Measurements from ENCODE around the gene TTC28.
"Not testable (repeated sequence)": the region's sequence is repeated elsewhere in the genome, so short reads cannot be mapped to it uniquely, and the experiment has no call there.

TTC28 gene

DNA sequence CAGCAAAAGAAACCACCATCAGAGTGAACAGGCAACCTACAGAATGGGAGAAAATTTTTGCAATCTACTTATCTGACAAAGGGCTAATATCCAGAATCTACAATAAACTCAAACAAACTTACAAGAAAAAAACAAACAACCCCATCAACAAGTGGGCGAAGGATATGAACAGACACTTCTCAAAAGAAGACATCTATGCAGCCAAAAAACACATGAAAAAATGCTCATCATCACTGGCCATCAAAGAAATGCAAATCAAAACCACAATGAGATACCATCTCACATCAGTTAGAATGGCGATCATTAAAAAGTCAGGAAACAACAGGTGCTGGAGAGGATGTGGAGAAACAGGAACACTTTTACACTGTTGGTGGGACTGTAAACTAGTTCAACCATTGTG lies 188.4 kb downstream of the TTC28 start:
- not testable (repeated sequence) for DNase-seq (ENCODE audit: low read depth, low spot score)

DNA sequence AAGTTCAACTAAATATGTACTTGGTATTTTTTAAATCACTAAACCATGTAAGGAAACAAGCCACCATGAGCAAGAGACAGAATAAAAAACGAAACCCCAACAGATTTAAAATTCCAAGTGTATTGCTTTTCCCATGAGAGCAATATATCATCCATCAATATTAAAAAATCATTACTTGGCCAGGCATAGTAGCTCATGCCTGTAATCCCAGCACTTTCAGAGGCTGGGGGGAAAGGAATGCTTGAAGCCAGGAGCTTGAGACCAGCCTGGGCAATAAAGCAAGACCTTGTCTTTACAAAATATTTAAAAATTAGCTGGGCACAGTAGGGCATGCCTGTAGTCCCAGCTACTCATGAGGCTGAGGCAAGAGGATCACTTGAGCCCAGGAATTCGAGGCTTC lies 190.8 kb downstream of the TTC28 start:
- no peak for DNase-seq (ENCODE audit: low read depth, low spot score)

DNA sequence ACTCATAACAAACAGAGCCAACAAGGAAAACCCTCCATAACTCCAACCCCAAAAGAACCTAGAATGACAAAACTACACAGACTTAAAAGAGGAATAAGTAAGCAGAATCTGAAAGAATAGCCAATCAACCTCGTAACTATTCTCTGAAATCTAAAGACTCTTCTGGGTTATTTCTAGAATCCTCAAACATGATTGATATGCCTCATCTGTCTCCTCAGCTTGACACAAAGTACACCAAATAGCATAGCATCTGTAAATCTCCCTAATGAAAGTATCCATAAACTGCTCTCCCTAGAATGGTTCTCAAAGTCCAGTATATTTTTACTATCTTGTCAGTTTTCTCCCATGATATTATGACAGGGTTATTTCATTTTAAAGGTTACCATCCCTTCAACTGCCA lies 195.0 kb downstream of the TTC28 start:
- DNase-seq (ENCODE audit: low read depth, low spot score) = no peak

DNA sequence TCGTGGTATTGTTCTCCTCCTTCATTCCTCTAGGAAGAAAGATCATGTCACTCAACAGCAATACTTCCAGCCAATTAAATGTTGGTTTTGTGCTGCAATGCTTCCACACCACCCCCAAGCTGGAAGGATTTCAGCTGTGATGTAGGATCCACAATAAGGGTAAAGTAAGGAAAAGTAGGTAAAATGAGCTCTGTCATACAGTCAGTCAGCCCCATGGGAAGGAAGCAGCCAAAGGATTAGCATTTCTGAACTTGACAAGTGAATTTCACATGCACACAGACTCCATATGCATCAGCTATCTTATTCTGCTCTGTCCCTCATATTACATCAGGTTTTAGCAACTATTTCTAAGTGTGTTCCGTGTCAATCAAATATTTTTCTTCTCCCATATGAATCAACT lies 197.9 kb downstream of the TTC28 start:
- DNase-seq (ENCODE audit: low read depth, low spot score) = no peak

DNA sequence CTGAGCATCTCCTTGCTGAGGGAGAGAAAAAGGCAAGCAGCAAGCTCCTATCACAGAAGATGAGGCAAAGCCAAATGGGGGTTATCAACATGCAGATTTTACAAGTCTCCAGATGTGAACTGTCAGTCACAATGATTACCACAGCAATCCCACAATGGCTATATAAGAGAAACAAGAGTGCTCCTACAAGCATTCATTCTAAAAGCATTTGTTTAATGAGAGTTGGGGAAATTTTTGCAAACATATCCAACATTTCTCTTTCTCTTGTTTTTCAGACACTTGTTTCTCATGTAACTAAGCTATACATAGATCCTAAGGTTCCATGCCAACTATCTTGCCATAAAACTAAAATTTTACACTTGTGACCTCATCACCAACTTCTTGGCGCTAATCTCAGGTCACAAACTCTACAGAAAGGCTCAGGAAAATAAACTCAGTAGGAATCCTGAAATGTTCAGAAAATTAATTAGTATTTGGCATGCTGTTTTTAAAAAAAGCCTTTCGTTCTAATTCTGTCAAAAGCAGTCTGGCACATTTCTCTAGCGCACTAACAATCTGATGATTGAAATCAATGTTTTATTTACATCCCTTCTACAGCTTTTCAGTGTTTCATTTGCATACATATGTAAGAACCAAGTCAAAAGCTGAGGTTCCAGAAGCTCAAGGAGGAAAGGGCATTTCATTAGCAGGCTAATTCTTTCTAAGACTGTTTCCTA lies 199.5 kb downstream of the TTC28 start:
- no peak for DNase-seq (ENCODE audit: low read depth, low spot score)

DNA sequence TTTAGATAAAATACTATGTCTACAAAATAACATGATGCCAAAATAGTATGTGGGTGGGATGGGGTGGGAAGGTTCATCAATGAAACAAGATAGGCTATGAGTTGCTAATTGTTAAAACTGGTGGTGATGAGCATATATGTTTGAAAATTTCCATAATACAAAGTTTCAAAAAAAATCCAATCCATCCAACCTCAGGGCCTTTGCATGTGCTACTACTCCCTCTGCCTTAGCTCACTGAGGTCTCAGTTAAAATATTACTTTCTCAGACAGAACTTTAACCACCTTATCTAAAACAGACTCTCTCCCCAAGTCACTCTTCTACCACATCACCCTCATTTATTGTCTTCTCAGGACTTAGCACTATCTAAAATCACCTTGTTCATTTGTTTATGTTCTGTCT lies 201.1 kb downstream of the TTC28 start:
- no peak for DNase-seq (ENCODE audit: low read depth, low spot score)

DNA sequence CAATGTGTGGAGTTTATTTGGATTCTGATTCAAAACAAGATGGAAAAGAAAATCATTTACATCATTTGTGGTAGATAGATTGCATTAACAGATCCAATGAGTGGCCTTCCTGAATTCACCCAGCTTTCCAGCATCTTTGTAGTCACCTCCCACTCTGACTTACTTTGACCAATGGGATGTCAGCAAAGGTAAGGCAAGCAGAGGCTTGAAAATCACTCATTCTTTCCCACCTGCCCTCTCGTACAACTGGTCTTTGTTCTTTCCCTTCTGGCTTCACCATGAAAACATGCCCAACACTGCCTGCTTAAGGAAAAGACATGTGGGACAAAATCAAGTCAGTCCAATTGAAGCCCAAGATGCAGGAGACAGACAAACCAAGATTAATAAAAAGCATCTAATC lies 202.1 kb downstream of the TTC28 start:
- no peak for DNase-seq (ENCODE audit: low read depth, low spot score)

DNA sequence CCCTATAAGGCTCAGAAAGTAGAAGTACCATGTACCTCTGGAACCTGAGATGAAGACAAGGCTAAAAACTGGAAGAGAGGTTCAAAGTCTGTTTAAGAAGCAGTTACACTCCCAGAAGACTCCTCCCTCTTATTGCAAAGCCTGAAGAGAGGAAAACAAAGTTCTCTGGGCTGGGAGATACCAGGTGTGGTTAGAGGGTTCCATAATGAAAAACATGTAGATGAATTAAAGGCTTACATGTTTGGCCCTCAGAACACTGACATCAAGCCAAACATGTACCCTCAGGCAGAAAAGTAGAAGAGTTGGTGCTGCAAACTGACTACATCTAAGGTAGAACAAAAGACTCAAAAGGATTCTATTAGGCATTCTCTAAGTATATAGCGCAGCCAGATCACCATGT lies 205.3 kb downstream of the TTC28 start:
- no peak for DNase-seq (ENCODE audit: low read depth, low spot score)

DNA sequence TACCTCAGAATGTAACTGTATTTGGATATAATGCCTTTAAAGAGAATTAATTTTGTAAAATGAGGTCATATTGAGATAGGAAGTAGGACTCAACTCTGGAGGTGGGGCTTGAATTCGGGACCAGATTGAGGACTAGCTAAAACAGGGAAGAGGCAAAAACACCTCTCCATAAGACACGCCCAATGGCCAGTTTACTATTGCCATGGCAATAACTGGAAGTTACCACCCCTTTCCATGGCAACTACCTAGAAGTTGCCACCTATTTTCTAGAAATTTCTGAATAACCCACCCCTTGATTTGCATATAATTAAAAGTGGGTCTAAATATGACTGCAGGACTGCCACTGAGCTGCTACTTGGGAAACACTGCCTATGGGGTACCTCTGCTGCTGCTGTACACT lies 206.4 kb downstream of the TTC28 start:
- no peak for DNase-seq (ENCODE audit: low read depth, low spot score)

DNA sequence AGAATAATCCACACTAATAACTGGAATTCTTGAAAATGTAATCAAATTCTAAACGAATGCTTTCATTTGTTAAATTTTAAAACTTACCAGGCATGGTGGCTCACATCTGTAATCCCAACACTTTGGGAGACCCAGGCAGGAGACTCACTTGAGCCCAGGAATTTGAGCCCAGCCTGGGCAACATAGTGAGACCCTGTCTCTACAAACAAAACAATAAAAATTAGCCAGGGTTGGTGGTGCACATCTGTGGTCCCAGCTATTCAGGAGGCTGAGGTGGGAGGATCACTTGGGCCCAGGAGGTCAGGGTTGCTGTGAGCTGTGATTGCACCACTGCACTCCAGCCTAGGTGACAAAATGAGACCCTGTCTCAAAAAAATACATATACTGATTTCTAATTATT lies 212.6 kb downstream of the TTC28 start:
- not testable (repeated sequence) for DNase-seq (ENCODE audit: low read depth, low spot score)

DNA sequence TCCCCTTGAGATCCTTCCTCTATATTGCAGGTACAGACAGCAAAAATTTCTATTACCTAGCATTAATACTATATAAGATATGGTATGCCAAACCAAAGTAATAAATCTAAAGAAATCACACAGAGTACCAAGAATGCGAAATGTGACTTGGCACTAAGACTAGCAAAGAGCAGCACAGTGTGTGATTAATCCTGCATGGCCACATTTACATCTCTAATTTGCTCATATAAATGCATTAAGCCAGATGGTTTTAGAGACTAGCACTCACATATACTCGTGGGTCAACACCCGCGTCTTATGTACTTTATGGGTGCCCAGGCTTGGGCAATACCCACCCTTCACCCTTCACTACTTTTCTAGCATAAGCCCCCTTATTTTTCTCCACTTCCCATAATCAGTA lies 213.2 kb downstream of the TTC28 start:
- DNase-seq (ENCODE audit: low read depth, low spot score) = no peak

DNA sequence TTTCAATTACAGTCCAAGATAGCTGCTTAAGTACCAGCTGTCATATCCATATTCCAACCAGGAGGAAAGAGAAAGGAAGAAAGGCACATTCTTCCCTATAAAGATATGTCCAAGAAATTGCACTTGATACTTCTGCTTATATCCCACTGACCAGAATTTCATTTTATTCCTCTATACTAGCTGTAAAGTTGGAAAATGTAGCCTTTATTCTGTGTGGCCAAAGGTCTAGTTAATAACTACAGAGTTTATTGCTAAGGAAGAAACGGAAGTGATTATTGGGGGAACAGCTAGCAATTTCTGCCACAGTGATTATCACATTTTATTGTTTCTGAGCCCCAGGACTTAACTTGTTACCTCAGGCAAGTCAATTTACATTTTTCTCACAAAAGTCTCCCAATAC lies 213.8 kb downstream of the TTC28 start:
- DNase-seq (ENCODE audit: low read depth, low spot score) = no peak

DNA sequence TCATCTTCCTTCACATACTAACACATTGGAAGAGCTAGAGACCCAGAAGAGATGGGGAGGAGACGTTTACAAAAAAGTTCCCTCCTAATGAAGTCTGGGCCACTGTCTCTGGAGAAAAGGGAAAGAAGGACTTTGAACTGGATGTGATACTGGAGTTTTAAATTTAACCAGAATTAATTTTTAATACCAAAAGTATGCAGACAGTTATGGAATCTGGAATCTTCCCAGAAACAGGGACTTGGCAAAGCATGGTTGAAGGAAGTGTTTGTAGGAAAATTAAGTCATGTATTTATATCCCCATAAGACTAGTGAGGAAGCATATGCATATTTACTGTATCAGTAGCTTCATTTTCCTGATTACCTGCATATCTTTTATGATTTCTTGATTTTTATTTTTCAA lies 215.5 kb downstream of the TTC28 start:
- DNase-seq (ENCODE audit: low read depth, low spot score) = no peak

DNA sequence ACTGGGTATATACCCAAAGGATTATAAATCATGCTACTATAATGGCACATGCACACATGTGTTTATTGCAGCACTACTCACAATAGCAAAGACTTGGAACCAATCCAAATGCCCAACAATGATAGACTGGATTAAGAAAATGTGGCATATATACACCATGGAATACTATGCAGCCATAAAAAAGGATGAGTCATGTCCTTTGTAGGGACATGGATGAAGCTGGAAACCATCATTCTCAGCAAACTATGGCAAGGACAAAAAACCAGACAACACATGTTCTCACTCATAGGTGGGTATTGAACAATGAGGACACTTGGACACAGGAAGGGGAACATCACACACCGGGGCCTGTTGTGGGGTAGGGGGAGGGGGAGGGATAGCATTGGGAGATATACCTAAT lies 216.2 kb downstream of the TTC28 start:
- DNase-seq (ENCODE audit: low read depth, low spot score) = not testable (repeated sequence)

DNA sequence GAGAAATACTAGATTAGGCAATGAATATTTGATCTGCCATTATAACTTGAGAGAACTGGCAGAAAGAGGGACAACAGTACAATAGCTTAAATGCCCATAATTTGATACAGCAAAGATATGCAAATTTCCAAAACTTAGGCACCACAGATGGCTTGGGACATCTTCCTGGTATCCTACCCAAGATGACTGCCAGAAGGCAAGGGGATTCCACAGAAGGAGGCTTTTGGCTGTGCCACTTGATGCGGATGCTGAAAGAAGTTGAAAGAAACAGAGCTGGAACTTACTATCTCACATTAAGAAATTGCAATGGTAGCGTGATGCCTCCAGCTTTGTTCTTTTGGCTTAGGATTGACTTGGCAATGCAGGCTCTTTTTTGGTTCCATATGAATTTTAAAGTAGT lies 216.7 kb downstream of the TTC28 start:
- DNase-seq (ENCODE audit: low read depth, low spot score) = no peak

DNA sequence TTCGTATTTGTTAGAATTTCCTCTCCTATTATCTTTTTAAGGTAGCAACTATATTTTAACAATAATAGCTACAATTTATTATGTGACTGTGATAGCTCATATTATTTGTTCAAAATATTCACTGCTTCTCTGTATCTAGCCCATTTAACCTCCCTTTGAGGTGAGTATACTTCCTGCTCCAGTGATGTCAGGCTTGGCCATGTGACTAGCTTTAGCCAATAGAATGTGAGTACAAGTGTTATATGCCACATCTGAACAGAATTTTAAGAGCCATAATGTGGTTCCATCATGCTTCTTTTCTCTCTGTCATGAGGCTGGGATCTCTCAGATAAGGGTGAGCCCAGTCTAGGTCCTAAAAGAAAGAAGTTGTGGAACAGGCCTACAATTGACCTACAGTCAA lies 217.6 kb downstream of the TTC28 start:
- no peak for DNase-seq (ENCODE audit: low read depth, low spot score)

DNA sequence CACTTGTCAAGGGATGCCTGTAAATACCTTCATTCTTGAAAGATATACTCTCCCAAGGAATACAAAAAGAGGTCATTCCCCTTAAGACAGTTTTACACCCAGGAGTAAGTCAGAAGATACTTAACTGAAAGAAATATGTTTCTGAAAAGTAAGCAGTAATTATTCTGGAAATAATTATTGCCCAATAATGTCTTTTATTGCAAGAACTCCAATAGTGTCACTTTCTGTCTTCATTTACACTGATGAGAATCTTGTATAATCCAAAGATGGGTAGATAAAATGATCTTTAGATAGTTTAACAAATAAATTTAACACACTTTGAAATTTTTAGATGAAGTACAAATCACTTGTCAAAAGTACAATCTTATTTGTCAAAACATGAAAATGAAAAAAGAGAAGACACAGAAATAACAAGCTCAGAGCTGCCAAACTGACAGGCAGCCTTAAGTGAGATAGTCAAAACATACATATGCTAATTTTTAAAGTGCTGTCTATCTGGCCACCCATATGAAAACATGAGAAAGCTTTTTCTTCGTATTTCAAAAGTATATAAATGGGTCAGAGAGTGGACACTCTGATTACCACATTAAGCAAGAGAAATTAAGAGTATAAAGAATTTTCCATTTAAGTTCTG lies 225.1 kb downstream of the TTC28 start:
- no peak for DNase-seq (ENCODE audit: low read depth, low spot score)

DNA sequence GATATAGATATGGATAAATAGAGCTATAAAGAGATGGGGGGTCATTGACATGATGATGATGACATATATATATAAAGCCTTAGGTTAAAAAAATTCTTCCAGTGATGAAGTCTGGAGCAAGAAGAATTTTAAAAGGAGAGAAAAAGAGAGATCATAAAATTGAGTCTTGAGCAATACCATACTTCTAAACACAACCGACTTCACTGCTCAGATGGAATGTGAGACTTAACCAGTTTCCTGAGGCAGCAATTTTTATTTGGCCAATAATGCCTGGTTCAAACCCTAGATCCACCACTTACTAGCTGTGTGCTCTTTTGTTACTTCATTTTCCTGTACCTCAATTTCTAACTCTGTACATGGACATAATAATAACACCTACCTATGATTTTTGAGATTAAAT lies 229.5 kb downstream of the TTC28 start:
- DNase-seq (ENCODE audit: low read depth, low spot score) = no peak

DNA sequence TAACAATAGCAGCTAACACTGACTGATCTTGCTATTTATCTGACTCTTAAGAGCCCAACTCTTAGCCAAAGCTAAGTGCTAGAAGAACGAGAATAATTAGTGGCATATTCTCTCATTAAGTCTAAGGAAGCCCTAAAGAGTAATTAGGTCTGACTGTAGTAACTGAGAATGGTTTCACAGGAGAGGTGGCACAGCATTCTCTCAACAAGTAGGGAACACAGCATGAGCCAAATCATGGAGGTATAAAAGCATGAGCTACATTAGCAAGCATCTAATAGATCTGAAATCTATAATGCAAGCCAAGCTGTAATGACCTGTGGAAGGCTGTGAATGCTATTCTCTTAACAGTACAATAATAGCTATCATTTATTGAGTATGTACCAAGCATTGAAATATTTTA lies 230.6 kb downstream of the TTC28 start:
- DNase-seq (ENCODE audit: low read depth, low spot score) = no peak

DNA sequence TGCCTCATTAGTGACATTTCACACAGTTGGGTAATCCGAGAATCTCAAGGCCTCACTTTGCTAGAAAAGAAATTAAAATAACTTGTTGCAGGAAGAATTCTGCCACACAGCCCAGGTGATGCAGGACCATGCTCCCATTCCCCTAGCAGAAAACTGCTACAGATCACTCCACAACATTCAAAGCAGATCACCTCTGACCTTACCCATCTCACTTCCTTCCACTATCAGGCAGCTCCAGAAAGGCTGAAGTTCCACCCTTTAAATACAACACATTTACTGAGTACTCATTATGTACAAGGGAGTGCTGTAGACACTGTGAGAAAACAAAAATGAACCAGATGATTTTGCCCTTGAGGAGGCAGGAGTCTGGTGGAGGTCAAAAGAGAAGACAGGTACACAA lies 231.0 kb downstream of the TTC28 start:
- no peak for DNase-seq (ENCODE audit: low read depth, low spot score)

DNA sequence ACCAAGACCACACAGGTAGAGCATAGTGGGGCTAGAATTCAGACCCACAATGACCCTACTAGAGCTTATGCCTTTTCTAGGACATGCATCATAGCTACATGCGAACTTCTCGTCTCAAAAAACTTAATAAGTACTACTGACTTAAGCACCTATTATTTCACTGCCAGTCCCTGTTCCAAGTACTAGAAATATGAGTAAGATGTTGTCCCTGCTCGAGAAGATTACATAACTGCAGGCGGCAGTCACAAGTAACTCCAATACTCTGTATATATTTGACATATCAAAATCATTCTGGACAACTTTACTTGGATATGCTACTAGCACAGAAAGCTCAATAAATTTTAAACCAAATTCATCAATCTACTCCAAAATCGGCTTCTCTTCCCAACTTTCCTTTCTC lies 235.0 kb downstream of the TTC28 start:
- no peak for DNase-seq (ENCODE audit: low read depth, low spot score)

DNA sequence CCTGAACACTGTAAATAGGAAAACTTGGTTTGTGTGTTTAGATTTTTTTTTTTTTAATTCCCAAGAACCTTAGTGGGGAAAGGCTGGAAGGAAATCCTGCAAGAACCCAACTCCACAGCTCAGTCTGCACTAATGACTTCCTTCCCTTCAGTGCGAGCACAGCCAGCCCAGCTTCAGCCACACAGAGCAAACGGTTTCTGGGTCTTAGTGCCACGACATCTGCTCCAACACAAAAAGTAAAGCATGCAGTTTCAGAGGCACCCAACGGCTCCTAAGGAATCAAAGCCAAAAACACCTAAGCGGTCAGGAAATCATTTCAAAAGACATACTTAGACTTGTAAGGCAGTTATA lies 236.1 kb downstream of the TTC28 start:
- no peak for DNase-seq (ENCODE audit: low read depth, low spot score)

DNA sequence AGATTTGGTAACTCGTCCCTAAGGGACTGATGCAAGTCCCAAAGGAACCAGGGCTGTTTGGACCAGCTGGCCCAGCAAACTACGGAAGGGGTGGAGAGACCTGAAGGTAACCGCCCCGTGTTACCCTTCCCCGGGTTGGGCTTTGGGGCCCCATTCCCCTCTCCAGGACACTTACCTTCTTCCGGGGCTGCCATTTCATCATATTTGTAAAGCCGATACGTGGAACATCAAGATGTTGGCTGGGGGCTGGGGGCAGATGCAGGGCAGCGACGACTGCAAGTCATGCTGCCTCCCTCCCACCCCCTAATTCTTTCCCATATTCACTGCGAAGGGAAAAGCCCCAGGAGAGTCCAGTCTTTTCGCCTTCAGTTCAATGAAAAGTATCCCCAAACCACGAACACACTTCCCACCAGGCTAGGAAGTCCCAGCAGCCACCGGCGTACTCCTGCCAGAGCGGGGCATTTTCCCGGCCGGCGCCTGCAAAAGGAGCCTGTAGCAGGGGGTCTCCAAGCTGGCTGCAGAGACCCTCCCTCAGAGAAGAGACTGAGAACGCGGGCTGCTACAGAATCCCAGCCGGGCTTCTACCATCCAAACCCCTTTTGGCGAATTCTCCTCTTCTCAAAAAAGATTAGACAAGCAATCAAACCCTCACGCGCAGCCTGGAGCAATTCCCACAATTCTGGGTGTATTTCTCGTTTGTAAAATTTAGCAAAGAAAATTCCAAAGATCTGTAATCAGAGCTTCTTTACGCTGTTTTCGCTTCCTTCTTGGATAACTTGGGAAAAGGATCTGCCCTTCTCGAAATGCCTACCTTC lies 236.7 kb downstream of the TTC28 start:
- no peak for DNase-seq (ENCODE audit: low read depth, low spot score)
